HEK293 (cell line): ENCODE results near the gene NECTIN2.

Experiments used
- CTCF ChIA-PET: fragments of 350-600 bp; formaldehyde crosslinking; extraction: SDS; loops from one replicate; lab custom pipeline; 2021; ENCODE audit warnings: antibody characterized with exemption; lab: Yijun Ruan, JAX
- POLR2A ChIA-PET: fragments of 300-600 bp; formaldehyde crosslinking; extraction: SDS; loops from one replicate; lab custom pipeline; 2020; ENCODE audit warnings: antibody characterized with exemption, inconsistent platforms; lab: Yijun Ruan, JAX
- H3K27ac ChIP-seq: fragments of 200-500 bp; sonication (Bioruptor generic); 2 replicates; pipeline ENCODE4 v1.5.1; 2014; ENCODE audit warnings: low read depth, low read length, control low read depth, inconsistent platforms; ENCODE audit errors: extremely low read depth
- H3K36me3 ChIP-seq, 2 experiments: fragments of 200-500 bp in 1 of 2; sonication (Bioruptor generic) in 1 of 2; 1 replicate in 1 of 2; 2 replicates in 1 of 2; pipeline ENCODE4 v1.5.1; 2014 to 2017; ENCODE audit warnings: inconsistent platforms in 2 of 2, low read length in 2 of 2; ENCODE audit not compliant: control insufficient read depth in 2 of 2, insufficient read depth in 1 of 2
- H3K4me1 ChIP-seq: fragments of 200-500 bp; sonication (Bioruptor generic); 2 replicates; pipeline ENCODE4 v1.5.1; 2014; ENCODE audit warnings: mild to moderate bottlenecking, low read length, inconsistent platforms; ENCODE audit not compliant: control insufficient read depth, insufficient read depth
- H3K4me3 ChIP-seq: 2 replicates; pipeline ENCODE4 v1.5.1; 2011; ENCODE audit warnings: low read depth, mild to moderate bottlenecking, control low read depth, low read length, moderate library complexity
- H3K9me3 ChIP-seq: fragments of 200-500 bp; sonication (Bioruptor generic); 2 replicates; pipeline ENCODE4 v1.5.1; 2014; ENCODE audit warnings: low read depth, low read length, inconsistent platforms; ENCODE audit not compliant: control insufficient read depth, insufficient read depth
- GLIS2 ChIP-seq: fragments of 450-650 bp; formaldehyde crosslinking; IDR thresholded peaks from 2 replicates; pipeline ENCODE4 v1.5.1; 2016; ENCODE audit warnings: missing biosample characterization, missing genetic modification characterization
- HOXC10 ChIP-seq: sonication (generic); formaldehyde crosslinking; IDR thresholded peaks from 2 replicates; pipeline ENCODE4 v1.8.1; 2023; ENCODE audit warnings: mild to moderate bottlenecking, missing genetic modification reagents
- KLF1 ChIP-seq: fragments of 450-650 bp; formaldehyde crosslinking; IDR thresholded peaks from 2 replicates; pipeline ENCODE4 v1.5.1; 2016; ENCODE audit warnings: missing biosample characterization, missing genetic modification characterization
- KLF16 ChIP-seq: fragments of 450-650 bp; formaldehyde crosslinking; IDR thresholded peaks from 2 replicates; pipeline ENCODE4 v1.5.1; 2017; ENCODE audit warnings: missing biosample characterization, missing genetic modification characterization
- KLF9 ChIP-seq: fragments of 450-650 bp; formaldehyde crosslinking; IDR thresholded peaks from 2 replicates; pipeline ENCODE4 v1.5.1; 2016; ENCODE audit warnings: missing biosample characterization, missing genetic modification characterization, low read depth
- PATZ1 ChIP-seq: fragments of 450-650 bp; formaldehyde crosslinking; IDR thresholded peaks from 2 replicates; pipeline ENCODE4 v1.5.1; 2016; ENCODE audit warnings: missing biosample characterization, missing genetic modification characterization
- PRDM1 ChIP-seq: fragments of 450-650 bp; formaldehyde crosslinking; IDR thresholded peaks from 2 replicates; pipeline ENCODE4; 2016; ENCODE audit warnings: missing biosample characterization, missing genetic modification characterization
- SP3 ChIP-seq: fragments of 450-650 bp; formaldehyde crosslinking; IDR thresholded peaks from 2 replicates; pipeline ENCODE4 v1.5.1; 2016; ENCODE audit warnings: missing biosample characterization, missing genetic modification characterization
- SP7 ChIP-seq: fragments of 450-650 bp; formaldehyde crosslinking; IDR thresholded peaks from 2 replicates; pipeline ENCODE4 v1.5.1; 2016; ENCODE audit warnings: missing biosample characterization, missing genetic modification characterization
- WT1 ChIP-seq: fragments of 450-650 bp; formaldehyde crosslinking; IDR thresholded peaks from 2 replicates; pipeline ENCODE4 v1.5.1; 2016; ENCODE audit warnings: missing biosample characterization, missing genetic modification characterization
- ZBTB11 ChIP-seq: fragments of 450-650 bp; formaldehyde crosslinking; conservative IDR thresholded peaks from 2 replicates; pipeline ENCODE4 v1.5.1; 2016; ENCODE audit warnings: low read depth, missing biosample characterization, missing genetic modification characterization
- ZBTB6 ChIP-seq: fragments of 450-650 bp; formaldehyde crosslinking; IDR thresholded peaks from 2 replicates; pipeline ENCODE4 v1.5.1; 2017; ENCODE audit warnings: missing biosample characterization, missing genetic modification characterization
- ZNF280C ChIP-seq: fragments of 450-650 bp; formaldehyde crosslinking; IDR thresholded peaks from 2 replicates; pipeline ENCODE4 v1.5.1; 2016; ENCODE audit warnings: missing biosample characterization, missing genetic modification characterization
- ZNF280D ChIP-seq: fragments of 450-650 bp; formaldehyde crosslinking; IDR thresholded peaks from 2 replicates; pipeline ENCODE4 v1.5.1; 2016; ENCODE audit warnings: missing biosample characterization, missing genetic modification characterization
- ZNF292 ChIP-seq: fragments of 450-650 bp; formaldehyde crosslinking; IDR thresholded peaks from 2 replicates; pipeline ENCODE4 v1.5.1; 2016; ENCODE audit warnings: low read depth, missing biosample characterization, missing genetic modification characterization, borderline replicate concordance
- ZNF335 ChIP-seq: fragments of 450-650 bp; formaldehyde crosslinking; conservative IDR thresholded peaks from 2 replicates; pipeline ENCODE4 v1.5.1; 2016; ENCODE audit warnings: missing biosample characterization, missing genetic modification characterization
- ZNF366 ChIP-seq: fragments of 450-650 bp; formaldehyde crosslinking; conservative IDR thresholded peaks from 2 replicates; pipeline ENCODE4 v1.5.1; 2016; ENCODE audit warnings: missing biosample characterization, missing genetic modification characterization
- ZNF398 ChIP-seq: fragments of 450-650 bp; formaldehyde crosslinking; IDR thresholded peaks from 2 replicates; pipeline ENCODE4 v1.5.1; 2017; ENCODE audit warnings: missing biosample characterization, missing genetic modification characterization
- ZNF423 ChIP-seq: fragments of 450-650 bp; formaldehyde crosslinking; IDR thresholded peaks from 2 replicates; pipeline ENCODE4 v1.5.1; 2016; ENCODE audit warnings: missing biosample characterization, missing genetic modification characterization
- ZNF76 ChIP-seq: fragments of 450-650 bp; formaldehyde crosslinking; IDR thresholded peaks from 2 replicates; pipeline ENCODE4; 2016; ENCODE audit warnings: low read depth, missing biosample characterization, missing genetic modification characterization, borderline replicate concordance
- ZSCAN30 ChIP-seq: fragments of 450-650 bp; IDR thresholded peaks from 2 replicates; pipeline ENCODE4 v1.5.1; 2018; ENCODE audit warnings: missing biosample characterization, mild to moderate bottlenecking, missing genetic modification characterization, moderate library complexity
- ZXDB ChIP-seq: fragments of 450-650 bp; formaldehyde crosslinking; IDR thresholded peaks from 2 replicates; pipeline ENCODE4 v1.5.1; 2016; ENCODE audit warnings: missing biosample characterization, missing genetic modification characterization

The NECTIN2 gene

GRCh38 chr19:44847144-44848035 lies 1.3 kb downstream of the NECTIN2 start:
- no peaks in the 10 kb centered on the region for H3K9me3 ChIP-seq
- POLR2A ChIA-PET, result interaction anchor here (0.6 to 2.2 kb wide), 5 partner anchors 39 to 192 kb away, joined by 3 to 15 read pairs (median 10); partner anchors contain the start of genes APOE, BCAM and TOMM40
- CTCF ChIA-PET, result interaction anchor here (0.6 to 1.8 kb wide), 6 partner anchors 24 to 276 kb away, joined by 3 to 4 read pairs (median 3); no protein-coding TSS in a partner anchor
- H3K27ac ChIP-seq, result peak overlapping the region; percentile 93
- H3K4me1 ChIP-seq, result peaks cover 25% of the 10 kb centered on the region
- H3K4me3 ChIP-seq, result peak overlapping the region; percentile 85
- H3K36me3 ChIP-seq, result peaks cover 0 to 6% of the 10 kb centered on the region in 2 experiments; a peak in 1 of 3 replicates
- TF ChIP-seq ZNF76 (tag by site-specific recombination) (0 out of 2 replicates have a peak, but pooled peaks have one; percentile 28), GLIS2 (tag by site-specific recombination) (peak; percentile 96), PATZ1 (tag by site-specific recombination) (peak; percentile 93), ZSCAN30 (tag by site-specific recombination) (no peak), ZNF280C (tag by site-specific recombination) (no peak), ZXDB (tag by site-specific recombination) (peak; percentile 52), SP7 (peak; percentile 30; the same call in 1 of the 2 replicates), PRDM1 (tag by site-specific recombination) (0 out of 2 replicates have a peak, but pooled peaks have one; percentile 21), ZNF335 (tag by site-specific recombination) (peak; percentile 48; the same call in 1 of the 2 replicates), SP3 (tag by site-specific recombination) (peak; percentile 89), KLF1 (tag by site-specific recombination) (peak; percentile 74), ZNF398 (tag by site-specific recombination) (peak; percentile 92), ZBTB6 (tag by site-specific recombination) (peak; percentile 95), ZNF280D (tag by site-specific recombination) (no peak), KLF16 (tag by site-specific recombination) (0 out of 2 replicates have a peak, but pooled peaks have one; percentile 34), HOXC10 (no peak), KLF9 (tag by site-specific recombination) (peak; percentile 61; the same call in 1 of the 2 replicates), WT1 (tag by site-specific recombination) (peak; percentile 66), ZNF366 (peak; percentile 77), ZNF423 (tag by site-specific recombination) (peak; percentile 79), ZBTB11 (tag by site-specific recombination) (peak; percentile 53), ZNF292 (tag by site-specific recombination) (no peak)
